ENCODE data around the gene PTPN14.

DNA sequence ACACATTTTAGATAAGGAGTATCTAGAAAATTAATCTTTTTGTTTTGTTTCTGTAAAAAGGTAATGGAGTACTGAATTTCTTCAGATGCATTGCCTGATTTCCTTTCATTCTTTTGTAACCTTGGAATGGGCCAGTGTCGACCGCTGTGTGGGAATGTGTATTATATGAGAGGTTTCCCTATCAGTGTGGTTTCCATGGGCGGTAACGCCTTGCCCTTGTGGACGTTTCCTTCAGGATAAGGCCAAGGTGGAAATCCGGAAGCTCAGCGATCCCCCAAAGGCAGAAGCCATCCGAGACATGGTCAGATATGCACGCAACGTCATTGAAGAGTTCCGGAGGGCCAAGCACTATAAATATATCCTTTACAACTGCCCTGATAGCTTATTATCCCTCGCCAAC is 220.7 kb downstream of the PTPN14 start:
- TF ChIP-seq, protein P1, sequence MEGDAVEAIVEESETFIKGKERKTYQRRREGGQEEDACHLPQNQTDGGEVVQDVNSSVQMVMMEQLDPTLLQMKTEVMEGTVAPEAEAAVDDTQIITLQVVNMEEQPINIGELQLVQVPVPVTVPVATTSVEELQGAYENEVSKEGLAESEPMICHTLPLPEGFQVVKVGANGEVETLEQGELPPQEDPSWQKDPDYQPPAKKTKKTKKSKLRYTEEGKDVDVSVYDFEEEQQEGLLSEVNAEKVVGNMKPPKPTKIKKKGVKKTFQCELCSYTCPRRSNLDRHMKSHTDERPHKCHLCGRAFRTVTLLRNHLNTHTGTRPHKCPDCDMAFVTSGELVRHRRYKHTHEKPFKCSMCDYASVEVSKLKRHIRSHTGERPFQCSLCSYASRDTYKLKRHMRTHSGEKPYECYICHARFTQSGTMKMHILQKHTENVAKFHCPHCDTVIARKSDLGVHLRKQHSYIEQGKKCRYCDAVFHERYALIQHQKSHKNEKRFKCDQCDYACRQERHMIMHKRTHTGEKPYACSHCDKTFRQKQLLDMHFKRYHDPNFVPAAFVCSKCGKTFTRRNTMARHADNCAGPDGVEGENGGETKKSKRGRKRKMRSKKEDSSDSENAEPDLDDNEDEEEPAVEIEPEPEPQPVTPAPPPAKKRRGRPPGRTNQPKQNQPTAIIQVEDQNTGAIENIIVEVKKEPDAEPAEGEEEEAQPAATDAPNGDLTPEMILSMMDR (conservative IDR thresholded peaks at IDR 0.05 in 1 of 2, IDR thresholded peaks at IDR 0.05 in 1 of 2; ENCODE audit: extremely low read depth in 1 of 2, insufficient read depth in 1 of 2, low read depth in 1 of 2, low read length in 2 of 2): no peak
- TF ChIP-seq EZH2 (IDR thresholded peaks at IDR 0.05; ENCODE audit: borderline replicate concordance, low read length): no peak
